Measurements from ENCODE around the gene CYP46A1.

The CYP46A1 gene

DNA sequence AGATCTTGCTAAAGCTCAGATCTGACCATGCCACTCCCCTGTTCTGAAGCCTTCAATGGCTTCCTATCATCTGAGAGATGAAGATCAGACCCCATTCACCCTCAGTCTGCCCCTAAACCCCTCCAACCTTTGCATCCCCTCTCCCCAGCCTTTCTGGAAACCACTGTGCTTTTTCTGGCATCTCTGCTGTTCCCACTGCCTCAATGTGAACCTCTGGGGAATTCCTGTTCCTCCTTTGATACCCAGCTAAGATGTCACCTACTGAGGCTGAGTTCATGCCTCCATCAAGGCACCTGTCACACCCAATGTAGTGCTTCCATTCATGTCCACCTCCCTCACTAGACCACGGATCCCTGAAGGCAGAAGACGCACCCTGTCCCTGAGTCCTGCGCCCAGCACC, 19.3 kb downstream of the CYP46A1 start:
- H3K4me3 ChIP-seq (ENCODE audit: low read length): no peak overlapping the region
- DNase-seq (ENCODE audit: low read depth): no peak
- TF ChIP-seq, protein P1, sequence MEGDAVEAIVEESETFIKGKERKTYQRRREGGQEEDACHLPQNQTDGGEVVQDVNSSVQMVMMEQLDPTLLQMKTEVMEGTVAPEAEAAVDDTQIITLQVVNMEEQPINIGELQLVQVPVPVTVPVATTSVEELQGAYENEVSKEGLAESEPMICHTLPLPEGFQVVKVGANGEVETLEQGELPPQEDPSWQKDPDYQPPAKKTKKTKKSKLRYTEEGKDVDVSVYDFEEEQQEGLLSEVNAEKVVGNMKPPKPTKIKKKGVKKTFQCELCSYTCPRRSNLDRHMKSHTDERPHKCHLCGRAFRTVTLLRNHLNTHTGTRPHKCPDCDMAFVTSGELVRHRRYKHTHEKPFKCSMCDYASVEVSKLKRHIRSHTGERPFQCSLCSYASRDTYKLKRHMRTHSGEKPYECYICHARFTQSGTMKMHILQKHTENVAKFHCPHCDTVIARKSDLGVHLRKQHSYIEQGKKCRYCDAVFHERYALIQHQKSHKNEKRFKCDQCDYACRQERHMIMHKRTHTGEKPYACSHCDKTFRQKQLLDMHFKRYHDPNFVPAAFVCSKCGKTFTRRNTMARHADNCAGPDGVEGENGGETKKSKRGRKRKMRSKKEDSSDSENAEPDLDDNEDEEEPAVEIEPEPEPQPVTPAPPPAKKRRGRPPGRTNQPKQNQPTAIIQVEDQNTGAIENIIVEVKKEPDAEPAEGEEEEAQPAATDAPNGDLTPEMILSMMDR (conservative IDR thresholded peaks at IDR 0.05; ENCODE audit: low read depth, low read length): no peak

DNA sequence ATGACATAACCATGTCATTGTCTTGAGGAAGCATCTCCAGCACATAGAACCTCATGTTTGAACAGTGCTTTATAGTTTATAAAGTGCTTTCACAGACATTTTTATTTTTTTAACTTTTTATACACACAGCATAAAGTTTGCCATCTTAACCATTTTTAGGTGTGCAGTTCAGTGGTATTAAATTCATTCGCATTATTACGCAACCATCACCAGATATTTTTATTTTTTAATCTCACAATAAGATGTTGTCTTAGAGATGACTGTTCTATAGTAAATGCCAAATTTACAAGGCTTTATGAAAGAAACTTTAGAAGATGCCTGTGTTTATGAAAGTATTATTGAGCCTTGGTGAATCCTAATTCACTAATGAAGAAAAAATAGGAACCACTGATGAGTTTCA, 19.9 kb downstream of the CYP46A1 start:
- TF ChIP-seq, protein P1 (conservative IDR thresholded peaks at IDR 0.05; ENCODE audit: low read depth, low read length): no peak
- no peak overlapping the region for H3K4me3 ChIP-seq (ENCODE audit: low read length)
- no peak for DNase-seq (ENCODE audit: low read depth)

DNA sequence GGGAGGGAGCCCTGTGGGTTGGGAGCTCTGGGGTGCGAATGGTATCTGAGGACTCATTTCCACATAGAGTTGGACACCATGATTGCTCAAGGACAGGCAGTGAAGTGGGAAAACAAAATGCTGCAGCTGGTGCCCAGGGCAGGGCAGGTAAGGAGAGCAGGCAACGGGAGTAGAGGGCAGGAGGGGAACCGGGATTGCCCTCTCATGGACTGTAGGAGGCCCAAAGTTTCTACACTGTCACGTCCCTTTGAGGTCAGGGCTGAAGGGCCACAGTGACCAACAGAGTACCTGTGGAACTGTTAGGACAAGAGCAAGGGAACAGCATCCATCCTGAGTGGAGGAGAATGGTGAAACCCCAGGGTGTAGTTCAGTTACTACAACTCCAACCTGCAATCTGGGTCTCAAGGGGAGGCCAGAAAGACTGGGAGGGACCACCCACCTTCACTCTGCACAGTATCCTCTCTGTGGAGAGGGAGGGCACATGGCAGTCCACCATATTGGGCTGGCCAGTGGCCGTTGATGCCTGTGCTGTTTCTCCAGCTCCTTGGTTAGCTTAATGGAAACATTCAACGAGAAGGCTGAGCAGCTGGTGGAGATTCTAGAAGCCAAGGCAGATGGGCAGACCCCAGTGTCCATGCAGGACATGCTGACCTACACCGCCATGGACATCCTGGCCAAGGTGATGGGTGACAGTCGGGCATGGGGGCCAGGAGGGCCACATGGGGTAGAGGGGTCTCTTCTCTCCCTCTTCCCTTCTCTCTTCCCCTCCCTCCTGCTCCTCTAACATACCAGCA, 22.2 kb downstream of the CYP46A1 start:
- no peak overlapping the region for H3K4me3 ChIP-seq (ENCODE audit: low read length)
- no peak for DNase-seq (ENCODE audit: low read depth)
- TF ChIP-seq, protein P1 (conservative IDR thresholded peaks at IDR 0.05; ENCODE audit: low read depth, low read length): no peak

DNA sequence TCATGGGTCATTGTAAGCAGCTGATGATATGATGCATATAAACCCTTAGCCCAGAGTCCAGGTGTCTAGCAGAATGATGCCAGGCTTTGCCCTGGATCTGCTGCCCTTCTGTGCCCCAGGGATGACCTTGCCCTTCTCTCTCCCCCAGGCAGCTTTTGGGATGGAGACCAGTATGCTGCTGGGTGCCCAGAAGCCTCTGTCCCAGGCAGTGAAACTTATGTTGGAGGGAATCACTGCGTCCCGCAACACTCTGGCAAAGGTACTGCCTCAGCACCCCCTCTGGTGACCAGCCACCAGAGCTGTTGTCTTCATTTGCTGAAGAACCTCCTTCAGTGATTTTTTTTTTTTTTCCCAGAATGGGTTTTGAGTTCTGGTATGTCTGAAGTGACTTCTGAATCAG, 23.3 kb downstream of the CYP46A1 start:
- TF ChIP-seq, protein P1 (conservative IDR thresholded peaks at IDR 0.05; ENCODE audit: low read depth, low read length): no peak
- H3K4me3 ChIP-seq (ENCODE audit: low read length): no peak overlapping the region
- DNase-seq (ENCODE audit: low read depth): no peak

DNA sequence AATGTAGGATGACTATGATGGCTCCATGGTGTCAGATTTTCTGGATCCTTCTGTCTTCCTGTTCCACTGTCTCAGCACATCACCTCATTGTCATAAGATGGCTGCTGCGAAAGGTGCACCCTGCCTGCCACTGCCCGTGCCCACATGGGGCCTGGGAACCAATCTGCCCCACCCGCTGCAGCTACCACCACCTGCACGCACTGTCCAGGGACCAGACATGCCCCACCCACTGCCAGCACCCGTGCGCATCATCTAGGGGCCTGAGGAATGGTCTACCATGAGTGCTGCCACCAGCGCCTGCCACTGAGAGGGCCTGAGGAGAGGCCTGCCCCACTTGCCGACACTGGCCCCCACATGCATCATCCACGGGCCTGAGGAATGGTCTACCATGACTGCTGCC, 23.8 kb downstream of the CYP46A1 start:
- TF ChIP-seq, protein P1 (conservative IDR thresholded peaks at IDR 0.05; ENCODE audit: low read depth, low read length): no peak
- no peak for DNase-seq (ENCODE audit: low read depth)
- no peak overlapping the region for H3K4me3 ChIP-seq (ENCODE audit: low read length)

DNA sequence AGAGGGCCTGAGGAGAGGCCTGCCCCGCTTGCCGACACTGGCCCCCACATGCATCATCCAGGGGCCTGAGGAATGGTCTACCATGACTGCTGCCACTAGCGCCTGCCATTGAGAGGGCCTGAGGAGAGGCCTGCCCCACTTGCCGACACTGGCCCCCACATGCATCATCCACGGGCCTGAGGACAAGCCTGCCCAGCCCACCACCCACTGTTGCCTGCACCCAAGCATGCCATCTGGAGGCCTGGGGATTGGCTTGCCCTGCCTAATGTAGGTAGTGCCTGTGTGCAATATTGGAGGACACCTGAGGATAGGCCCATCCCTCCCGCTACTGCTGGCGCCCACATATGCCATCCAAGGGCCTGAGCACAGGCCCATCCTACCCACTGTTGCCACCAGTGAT, 24.4 kb downstream of the CYP46A1 start:
- TF ChIP-seq, protein P1 (conservative IDR thresholded peaks at IDR 0.05; ENCODE audit: low read depth, low read length): no peak
- H3K4me3 ChIP-seq (ENCODE audit: low read length): no peak overlapping the region
- DNase-seq (ENCODE audit: low read depth): no peak

DNA sequence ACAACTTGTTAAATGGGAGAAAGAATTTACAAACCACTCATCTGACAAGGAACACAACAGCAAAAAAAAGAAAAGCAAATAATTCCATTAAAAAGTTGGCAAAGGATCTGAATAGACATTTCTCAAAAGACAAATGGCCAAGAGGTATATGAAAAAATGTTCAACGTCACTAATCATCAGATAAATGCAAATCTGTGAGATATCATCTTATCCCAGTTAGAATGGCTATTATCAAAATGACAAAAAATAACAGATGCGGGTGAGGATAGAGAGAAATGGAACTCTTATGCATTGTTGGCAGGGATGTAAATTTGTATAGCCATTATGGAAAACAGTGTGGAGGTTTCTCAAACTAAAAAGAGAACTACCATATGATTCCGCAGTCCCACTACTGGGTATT, 29.9 kb downstream of the CYP46A1 start:
- DNase-seq (ENCODE audit: low read depth): no peak
- TF ChIP-seq, protein P1 (conservative IDR thresholded peaks at IDR 0.05; ENCODE audit: low read depth, low read length): no peak
- H3K4me3 ChIP-seq (ENCODE audit: low read length): no peak overlapping the region
